Uterus (tissue), 4 donors: ENCODE results near the gene EIF4E1B. TPM values are rescaled to one million over a fixed set of nuclear protein-coding genes. Genes with fewer than 3 reads are reported as not detected.

ENCODE experiments used
- DNase-seq, 2 donors: peaks; one replicate each; pipeline ENCODE4 v3.0.0-alpha.2; 2019 to 2020
- H3K27ac ChIP-seq, 2 donors: fragments of 200-600 bp; sonication (generic); 1 replicate in 1 of 2; 2 replicates in 1 of 2; pipeline ENCODE4 v1.5.1; 2016 to 2018
- H3K27me3 ChIP-seq, 2 donors: fragments of 200-600 bp; sonication (generic); one replicate each; pipeline ENCODE4 v1.5.1; 2018 to 2019; ENCODE audit warnings: control low read depth in 1 of 2
- H3K36me3 ChIP-seq, 2 donors: fragments of 200-600 bp; sonication (generic); one replicate each; pipeline ENCODE4 v1.5.1; 2019; ENCODE audit warnings: control low read depth in 1 of 2
- H3K4me1 ChIP-seq, 2 donors: fragments of 200-600 bp; sonication (generic); one replicate each; pipeline ENCODE4 v1.5.1; 2018 to 2019; ENCODE audit warnings: control low read depth in 1 of 2
- H3K4me3 ChIP-seq, 2 donors: fragments of 200-600 bp; sonication (generic); 1 replicate in 1 of 2; 2 replicates in 1 of 2; pipeline ENCODE4 v1.5.1; 2018 to 2019; ENCODE audit warnings: mild to moderate bottlenecking in 1 of 2
- H3K9me3 ChIP-seq, 2 donors: fragments of 200-600 bp; sonication (generic); one replicate each; pipeline ENCODE4 v1.5.1; 2019; ENCODE audit warnings: control low read depth in 1 of 2
- CTCF ChIP-seq, 4 experiments: fragments of 200-600 bp in 2 of 4; fragments of 450-650 bp in 2 of 4; sonication (generic) in 2 of 4; IDR thresholded peaks; one replicate each; pipeline ENCODE4 v1.5.1; 2016 to 2019; ENCODE audit warnings: antibody characterized with exemption in 4 of 4, mild to moderate bottlenecking in 2 of 4, moderate library complexity in 1 of 4
- POLR2A ChIP-seq, 2 donors: fragments of 450-650 bp; IDR thresholded peaks; one replicate each; pipeline ENCODE4 v1.6.1; 2016; ENCODE audit warnings: antibody characterized with exemption in 2 of 2, mild to moderate bottlenecking in 1 of 2, moderate library complexity in 1 of 2
- intact Hi-C: fragments of 100-400 bp; cut with DNase I; formaldehyde crosslinking; loops from one replicate; pipeline ENCODE4 v1.15.1; 2023; ENCODE audit warnings: low total_unique reads
- total RNA-seq, 4 donors: library from RNA; depleted of rRNA in 3 of 4; stranded (reverse); fragments of >200 nt in 3 of 4; gene quantifications; one replicate each; pipeline versions ENCODE4 v1.1.0 to v1.2.4, GENCODE V29; 2014 to 2023
- donor health status: DM: yes; HTN: yes; CAD: no.

EIF4E1B gene
- total RNA-seq, 4 donors from 2014 or later: not detected

- no peaks in the 10 kb centered on the region for H3K9me3 ChIP-seq
- H3K4me1 ChIP-seq: no peaks in the 10 kb centered on the region
- DNase-seq: no peak
- no peak overlapping the region for H3K27ac ChIP-seq
- no peak overlapping the region for H3K4me3 ChIP-seq
- intact Hi-C loops: no loop called here
- no peaks in the 10 kb centered on the region for H3K27me3 ChIP-seq
- TF ChIP-seq CTCF (IDR thresholded peaks at IDR 0.05) (no peak), POLR2A (IDR thresholded peaks at IDR 0.05) (no peak)
- no peaks in the 10 kb centered on the region for H3K36me3 ChIP-seq
Measured at GRCh38 chr5:176638437-176638836, 8.0 kb downstream of the EIF4E1B start.

- Histone ChIP-seq H3K27ac (no peak overlapping the region), H3K4me1 (no peaks in the 10 kb centered on the region), H3K9me3 (no peaks in the 10 kb centered on the region), H3K36me3 (no peaks in the 10 kb centered on the region), H3K27me3 (no peaks in the 10 kb centered on the region), H3K4me3 (no peak overlapping the region)
- TF ChIP-seq CTCF (IDR thresholded peaks at IDR 0.05) (no peak), POLR2A (IDR thresholded peaks at IDR 0.05) (no peak)
- intact Hi-C loops: no loop called here
- DNase-seq: no peak
Measured at GRCh38 chr5:176639208-176639607, 8.7 kb downstream of the EIF4E1B start.

GRCh38 chr5:176639981-176640380 lies 9.5 kb downstream of the EIF4E1B start:
- no peak for TF ChIP-seq CTCF (IDR thresholded peaks at IDR 0.05)
- intact Hi-C loops: no loop called here
- Histone ChIP-seq H3K27me3 (no peaks in the 10 kb centered on the region), H3K4me3 (no peak overlapping the region), H3K4me1 (no peaks in the 10 kb centered on the region), H3K27ac (no peak overlapping the region), H3K36me3 (no peaks in the 10 kb centered on the region), H3K9me3 (no peaks in the 10 kb centered on the region)
- DNase-seq: no peak

GRCh38 chr5:176640616-176641015 lies 10.1 kb downstream of the EIF4E1B start:
- Histone ChIP-seq H3K27ac (no peak overlapping the region), H3K36me3 (no peaks in the 10 kb centered on the region), H3K27me3 (no peaks in the 10 kb centered on the region), H3K9me3 (no peaks in the 10 kb centered on the region), H3K4me3 (no peak overlapping the region), H3K4me1 (no peaks in the 10 kb centered on the region)
- DNase-seq: no peak
- intact Hi-C loops: no loop called here
- TF ChIP-seq CTCF (IDR thresholded peaks at IDR 0.05): no peak
- no peak for TF ChIP-seq POLR2A (IDR thresholded peaks at IDR 0.05)

- Histone ChIP-seq H3K9me3 (no peaks in the 10 kb centered on the region), H3K36me3 (no peaks in the 10 kb centered on the region), H3K4me3 (no peak overlapping the region), H3K27ac (no peak overlapping the region), H3K4me1 (peaks cover 0 to under 1% of the 10 kb centered on the region in 2 donors), H3K27me3 (no peaks in the 10 kb centered on the region)
- intact Hi-C loops: no loop called here
- TF ChIP-seq POLR2A (IDR thresholded peaks at IDR 0.05) (no peak), CTCF (IDR thresholded peaks at IDR 0.05) (no peak)
- DNase-seq: no peak
Measured at GRCh38 chr5:176642675-176643490, 12.4 kb downstream of the EIF4E1B start.
